ENCODE results near the gene INTS11.

The INTS11 gene

GRCh38 chr1:1312450-1313314, 11.8 kb downstream of the INTS11 start:
- no peak for DNase-seq (ENCODE audit: low read depth, low spot score)

GRCh38 chr1:1311107-1312104, 13.1 kb downstream of the INTS11 start:
- DNase-seq (ENCODE audit: low read depth, low spot score) = no peak

GRCh38 chr1:1310476-1311053, 13.9 kb downstream of the INTS11 start:
- DNase-seq (ENCODE audit: low read depth, low spot score) = no peak

- DNase-seq (ENCODE audit: low read depth, low spot score) = no peak
These were observed 14.4 kb downstream of the INTS11 start for GRCh38 chr1:1310109-1310385.

- no peak for DNase-seq (ENCODE audit: low read depth, low spot score)
These were observed 15.0 kb downstream of the INTS11 start for GRCh38 chr1:1309251-1310108.

- no peak for DNase-seq (ENCODE audit: low read depth, low spot score)
These were observed 15.7 kb downstream of the INTS11 start for GRCh38 chr1:1308756-1309250.

GRCh38 chr1:1307923-1308755, 16.3 kb downstream of the INTS11 start, which contains the start of the genes ACAP3 and PUSL1:
TSS of gene ACAP3 (minus strand) at chr1:1307930. CDS start at chr1:1307815, 115 bp downstream.
TSS of gene PUSL1 (plus strand) at chr1:1308597. CDS start at chr1:1308644, 47 bp downstream.
- DNase-seq (ENCODE audit: low read depth, low spot score) = peak; percentile 79

- DNase-seq (ENCODE audit: low read depth, low spot score) = no peak
These were observed 17.1 kb downstream of the INTS11 start for GRCh38 chr1:1307261-1307922.

GRCh38 chr1:1306661-1307260, 17.7 kb downstream of the INTS11 start:
- no peak for DNase-seq (ENCODE audit: low read depth, low spot score)

- DNase-seq (ENCODE audit: low read depth, low spot score) = no peak
These were observed 18.3 kb downstream of the INTS11 start for GRCh38 chr1:1306070-1306660.

GRCh38 chr1:1305300-1306069, 19.0 kb downstream of the INTS11 start:
- DNase-seq (ENCODE audit: low read depth, low spot score) = peak; percentile 42

- no peak for DNase-seq (ENCODE audit: low read depth, low spot score)
These were observed 19.8 kb downstream of the INTS11 start for GRCh38 chr1:1304331-1305299.

GRCh38 chr1:1303736-1304135, 20.7 kb downstream of the INTS11 start:
- no peak for DNase-seq (ENCODE audit: low read depth, low spot score)

- DNase-seq (ENCODE audit: low read depth, low spot score) = no peak
These were observed 21.4 kb downstream of the INTS11 start for GRCh38 chr1:1302951-1303509.

- no peak for DNase-seq (ENCODE audit: low read depth, low spot score)
These were observed 22.4 kb downstream of the INTS11 start for GRCh38 chr1:1302006-1302430.

GRCh38 chr1:1300352-1300739, 24.1 kb downstream of the INTS11 start:
- DNase-seq (ENCODE audit: low read depth, low spot score) = no peak
